Endothelial cell (in vitro differentiated cells): ENCODE measurements around the gene RERE. TPM values are rescaled to one million over a fixed set of nuclear protein-coding genes. Genes with fewer than 3 reads are reported as not detected.

Experiments used
- DNase-seq: peaks from one replicate; pipeline ENCODE4 v3.0.0; 2021; ENCODE audit warnings: low spot score
- H3K27ac Mint-ChIP-seq: one replicate; pipeline ENCODE4 v1.8.0; 2021; ENCODE audit warnings: mixed read lengths, inconsistent platforms; ENCODE audit not compliant: unreplicated experiment
- H3K27me3 Mint-ChIP-seq: one replicate; pipeline ENCODE4 v1.8.0; 2021; ENCODE audit warnings: mild to moderate bottlenecking, moderate library complexity, mixed read lengths, inconsistent platforms; ENCODE audit not compliant: unreplicated experiment
- H3K36me3 Mint-ChIP-seq: one replicate; pipeline ENCODE4 v1.8.0; 2021; ENCODE audit warnings: mild to moderate bottlenecking, low read depth, mixed read lengths, inconsistent platforms; ENCODE audit not compliant: unreplicated experiment
- H3K4me1 Mint-ChIP-seq: one replicate; pipeline ENCODE4 v1.8.0; 2021; ENCODE audit warnings: mild to moderate bottlenecking, mixed read lengths, inconsistent platforms; ENCODE audit not compliant: unreplicated experiment
- H3K4me3 Mint-ChIP-seq: one replicate; pipeline ENCODE4 v1.8.0; 2021; ENCODE audit warnings: mild to moderate bottlenecking, mixed read lengths, inconsistent platforms; ENCODE audit not compliant: unreplicated experiment
- H3K9me3 Mint-ChIP-seq: one replicate; pipeline ENCODE4 v1.8.0; 2021; ENCODE audit warnings: mixed read lengths, inconsistent platforms; ENCODE audit not compliant: unreplicated experiment
- total RNA-seq: library from RNA; stranded (reverse); fragmentation: NEBNext Ultra II Directional; extraction: Animal tissue kit (Norgen Biotek cat#: 25700); gene quantifications from one replicate; pipeline ENCODE4 v1.2.1, GENCODE V29; 2021; ENCODE audit not compliant: unreplicated experiment
- TF ChIP-seq, protein P1 (sequence below): fragments of 200-600 bp; sonication (generic); IDR thresholded peaks from one replicate; pipeline ENCODE4 v1.5.0; 2021; ENCODE audit warnings: antibody characterized with exemption; ENCODE audit not compliant: unreplicated experiment

The RERE gene
- total RNA-seq, 1 donor from 2014 or later = 115 TPM

DNA sequence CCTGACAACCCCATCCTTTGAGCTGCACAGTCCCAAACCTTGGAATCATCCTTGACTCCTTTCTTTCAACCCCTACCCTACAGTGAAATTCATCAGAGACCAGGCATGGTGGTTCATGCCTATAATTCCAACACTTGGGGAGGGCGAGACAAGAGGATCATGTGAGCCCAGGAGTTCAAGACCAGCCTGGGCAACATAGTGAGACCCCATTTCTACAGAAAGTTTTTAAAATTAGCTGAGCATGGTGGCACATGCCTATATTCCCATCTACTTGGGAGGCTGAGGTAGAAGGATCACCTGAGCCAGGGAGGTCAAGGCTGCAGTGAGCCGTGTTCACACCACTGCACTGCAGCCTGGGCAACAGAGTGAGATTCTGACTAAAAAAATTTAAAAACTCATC is 34.5 kb downstream of the RERE start:
- no peak overlapping the region for H3K4me3 Mint-ChIP-seq
- no peak for DNase-seq
- H3K4me1 Mint-ChIP-seq = peaks cover 22% of the 10 kb centered on the region
- TF ChIP-seq, protein P1, sequence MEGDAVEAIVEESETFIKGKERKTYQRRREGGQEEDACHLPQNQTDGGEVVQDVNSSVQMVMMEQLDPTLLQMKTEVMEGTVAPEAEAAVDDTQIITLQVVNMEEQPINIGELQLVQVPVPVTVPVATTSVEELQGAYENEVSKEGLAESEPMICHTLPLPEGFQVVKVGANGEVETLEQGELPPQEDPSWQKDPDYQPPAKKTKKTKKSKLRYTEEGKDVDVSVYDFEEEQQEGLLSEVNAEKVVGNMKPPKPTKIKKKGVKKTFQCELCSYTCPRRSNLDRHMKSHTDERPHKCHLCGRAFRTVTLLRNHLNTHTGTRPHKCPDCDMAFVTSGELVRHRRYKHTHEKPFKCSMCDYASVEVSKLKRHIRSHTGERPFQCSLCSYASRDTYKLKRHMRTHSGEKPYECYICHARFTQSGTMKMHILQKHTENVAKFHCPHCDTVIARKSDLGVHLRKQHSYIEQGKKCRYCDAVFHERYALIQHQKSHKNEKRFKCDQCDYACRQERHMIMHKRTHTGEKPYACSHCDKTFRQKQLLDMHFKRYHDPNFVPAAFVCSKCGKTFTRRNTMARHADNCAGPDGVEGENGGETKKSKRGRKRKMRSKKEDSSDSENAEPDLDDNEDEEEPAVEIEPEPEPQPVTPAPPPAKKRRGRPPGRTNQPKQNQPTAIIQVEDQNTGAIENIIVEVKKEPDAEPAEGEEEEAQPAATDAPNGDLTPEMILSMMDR = no peak
- peaks cover 2% of the 10 kb centered on the region for H3K27me3 Mint-ChIP-seq
- no peaks in the 10 kb centered on the region for H3K9me3 Mint-ChIP-seq
- H3K27ac Mint-ChIP-seq = no peak overlapping the region
- no peaks in the 10 kb centered on the region for H3K36me3 Mint-ChIP-seq

- H3K27ac Mint-ChIP-seq = peak overlapping the region; percentile 27
Observed at GRCh38 chr1:8782001-8782620, 35.3 kb downstream of the RERE start.

GRCh38 chr1:8780405-8780804 is 37.0 kb downstream of the RERE start:
- Mint-ChIP-seq H3K9me3 (no peaks in the 10 kb centered on the region), H3K36me3 (no peaks in the 10 kb centered on the region), H3K27ac (peak overlapping the region; percentile 81), H3K4me3 (no peak overlapping the region), H3K4me1 (peaks cover 22% of the 10 kb centered on the region), H3K27me3 (peaks cover 2% of the 10 kb centered on the region)
- DNase-seq = no peak
- TF ChIP-seq, protein P1 = no peak

More at GRCh38 chr1:8782001-8782620, 35.3 kb downstream of the RERE start:
- H3K4me3 Mint-ChIP-seq = no peak overlapping the region
- peaks cover 22% of the 10 kb centered on the region for H3K4me1 Mint-ChIP-seq
- H3K27me3 Mint-ChIP-seq = peaks cover 2% of the 10 kb centered on the region
- H3K36me3 Mint-ChIP-seq = no peaks in the 10 kb centered on the region
- no peak for DNase-seq
- H3K9me3 Mint-ChIP-seq = no peaks in the 10 kb centered on the region
- TF ChIP-seq, protein P1 = no peak

- Mint-ChIP-seq H3K4me3 (no peak overlapping the region), H3K27ac (no peak overlapping the region), H3K27me3 (peaks cover 2% of the 10 kb centered on the region), H3K36me3 (no peaks in the 10 kb centered on the region), H3K9me3 (no peaks in the 10 kb centered on the region), H3K4me1 (peaks cover 19% of the 10 kb centered on the region)
- TF ChIP-seq, protein P1 = no peak
- DNase-seq = no peak
Observed at GRCh38 chr1:8777867-8778266, 39.6 kb downstream of the RERE start.

DNA sequence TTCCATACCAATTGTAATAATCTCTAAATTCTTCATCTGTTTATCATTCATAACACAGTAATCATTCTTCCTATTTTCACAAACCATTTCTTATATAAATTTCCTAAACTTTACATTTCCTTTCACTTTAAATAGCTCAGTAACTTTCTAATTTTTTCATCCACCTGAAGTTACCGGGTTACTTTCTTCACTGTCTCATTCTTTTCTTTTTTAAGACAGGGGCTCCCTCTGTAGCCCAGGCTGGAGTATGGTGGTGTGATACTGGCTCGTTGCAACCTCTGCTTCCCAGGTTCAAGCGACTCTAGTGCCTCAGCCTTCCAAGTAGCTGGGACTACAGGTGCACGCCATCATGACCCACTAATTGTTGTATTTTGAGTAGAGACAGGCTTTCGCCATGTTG is 41.3 kb downstream of the RERE start:
- H3K27me3 Mint-ChIP-seq = peaks cover 2% of the 10 kb centered on the region
- H3K36me3 Mint-ChIP-seq = no peaks in the 10 kb centered on the region
- no peak for DNase-seq
- no peaks in the 10 kb centered on the region for H3K9me3 Mint-ChIP-seq
- peaks cover 11% of the 10 kb centered on the region for H3K4me1 Mint-ChIP-seq
- TF ChIP-seq, protein P1 = no peak
- H3K4me3 Mint-ChIP-seq = no peak overlapping the region
- no peak overlapping the region for H3K27ac Mint-ChIP-seq
